GM12878 (cell line): ENCODE results near the gene SPHK2. TPM values are rescaled to one million over a fixed set of nuclear protein-coding genes. Genes with fewer than 3 reads are reported as not detected.
"Not testable (repeated sequence)": the region's sequence is repeated elsewhere in the genome, so short reads cannot be mapped to it uniquely, and the experiment has no call there.

ENCODE experiments used
- ATAC-seq: fragments of 200-7000 bp; cut with Tn5 transposase; 3 replicates; pipeline ENCODE4 v1.9.1; 2020; ENCODE audit warnings: mild to moderate bottlenecking, moderate library complexity
- BruUV-seq: library from RNA; stranded (reverse); fragments of 400-500 nt; replicated peaks from 2 replicates; lab custom pipeline; 2021; lab: Mats Ljungman, UMichigan
- CTCF ChIA-PET: fragments of 300-600 bp; sonication (Branson Sonifier 250); formaldehyde crosslinking; extraction: SDS; loops from one replicate; lab custom pipeline; 2021; ENCODE audit warnings: inconsistent platforms; lab: Yijun Ruan, JAX
- POLR2A ChIA-PET: fragments of 350-600 bp; formaldehyde crosslinking; extraction: SDS; loops from one replicate; lab custom pipeline; 2021; ENCODE audit warnings: inconsistent platforms; lab: Charles Lee
- RAD21 ChIA-PET: fragments of 300-600 bp; sonication (Branson Sonifier 250); formaldehyde crosslinking; loops from one replicate; lab custom pipeline; 2023; ENCODE audit warnings: antibody characterized with exemption; ENCODE audit not compliant: unreplicated experiment; lab: Charles Lee
- SMC1A ChIA-PET: fragments of 300-600 bp; sonication (Branson Sonifier 250); formaldehyde crosslinking; loops from one replicate; lab custom pipeline; 2023; ENCODE audit not compliant: unreplicated experiment, uncharacterized antibody; lab: Charles Lee
- DNase-seq: peaks from one replicate; pipeline ENCODE4 v3.0.0-alpha.2; 2011; ENCODE audit warnings: low read depth, low spot score
- FAIRE-seq: peaks from 3 replicates; lab custom pipeline; 2011; peaks lifted over from hg19 to GRCh38; lab: Jason Lieb, UNC
- H2AFZ ChIP-seq: 2 replicates; pipeline ENCODE4 v1.6.0; 2011; ENCODE audit warnings: low read depth, low read length, control low read depth; ENCODE audit not compliant: control insufficient read depth
- H3K27ac ChIP-seq: 2 replicates; pipeline ENCODE4 v1.5.1; 2011; ENCODE audit warnings: control low read depth; ENCODE audit not compliant: control insufficient read depth, insufficient read depth
- H3K27me3 ChIP-seq, 2 experiments: replicated peaks in 1 of 2; 2 replicates each; pipeline versions ENCODE4 v1.6.0 to v1.6.1; 2011; ENCODE audit warnings: low read length in 1 of 2; ENCODE audit not compliant: control insufficient read depth in 2 of 2, insufficient read depth in 2 of 2
- H3K36me3 ChIP-seq, 2 experiments: 2 replicates each; pipeline ENCODE4 v1.5.1; 2011; ENCODE audit warnings: low read length in 1 of 2; ENCODE audit not compliant: control insufficient read depth in 2 of 2, insufficient read depth in 2 of 2
- H3K4me1 ChIP-seq: 2 replicates; pipeline ENCODE4 v1.6.1; 2011; ENCODE audit warnings: mild to moderate bottlenecking, low read length, moderate library complexity, mixed read lengths; ENCODE audit not compliant: control insufficient read depth, insufficient read depth
- H3K4me2 ChIP-seq: 2 replicates; pipeline ENCODE4 v1.6.0; 2011; ENCODE audit warnings: control low read depth; ENCODE audit not compliant: control insufficient read depth, insufficient read depth
- H3K4me3 ChIP-seq: fragments of 200-600 bp; sonication (generic); 2 replicates; pipeline ENCODE4 v1.5.1; 2016
- H3K79me2 ChIP-seq: 2 replicates; pipeline ENCODE4 v1.6.0; 2011; ENCODE audit warnings: low read length; ENCODE audit not compliant: control insufficient read depth, insufficient read depth
- H3K9ac ChIP-seq: 2 replicates; pipeline ENCODE4 v1.8.0; 2011; ENCODE audit warnings: low read length, control low read depth, mixed read lengths; ENCODE audit not compliant: control insufficient read depth, insufficient read depth
- H3K9me3 ChIP-seq: replicated peaks from 3 replicates; pipeline ENCODE4 v1.5.1; 2011; ENCODE audit warnings: mild to moderate bottlenecking, low read length; ENCODE audit not compliant: control insufficient read depth, insufficient read depth
- H4K20me1 ChIP-seq: 2 replicates; pipeline ENCODE4 v1.6.0; 2011; ENCODE audit not compliant: control insufficient read depth, insufficient read depth
- JUND ChIP-seq: IDR thresholded peaks from 2 replicates; pipeline ENCODE4 v1.6.1; 2012; ENCODE audit warnings: low read depth, mild to moderate bottlenecking, low read length, improper control_type of control experiment, moderate library complexity
- NR2F1 ChIP-seq: fragments of 450-650 bp; conservative IDR thresholded peaks from 2 replicates; pipeline ENCODE4 v1.6.1; 2017; ENCODE audit warnings: mild to moderate bottlenecking
- NRF1 ChIP-seq: conservative IDR thresholded peaks from 2 replicates; pipeline ENCODE4 v1.6.1; 2011; ENCODE audit warnings: mild to moderate bottlenecking, low read depth, low read length, improper control_type of control experiment
- PBX3 ChIP-seq: IDR thresholded peaks from 2 replicates; pipeline ENCODE4 v1.6.1; 2011; ENCODE audit warnings: mild to moderate bottlenecking, low read depth, low read length, moderate library complexity; ENCODE audit not compliant: insufficient replicate concordance
- WGBS: methylation state at CpG from one replicate; pipeline ENCODE4 v1.1.6; 2016; ENCODE audit warnings: low lambda C conversion rate; ENCODE audit not compliant: insufficient replicate concordance, insufficient coverage; ENCODE audit errors: missing lambda C conversion rate; 5-methylcytosine and 5-hydroxymethylcytosine counted together
- in situ Hi-C: fragments of 300-500 bp; cut with MboI; formaldehyde crosslinking; loops from 9 replicates; pipeline ENCODE4 v1.14.3; 2018; ENCODE audit warnings: mixed read lengths
- intact Hi-C: fragments of 100-400 bp; cut with micrococcal nuclease; formaldehyde crosslinking; loops from one replicate; pipeline ENCODE4 v1.14.2; 2022; ENCODE audit not compliant: unreplicated experiment
- polyA plus RNA-seq, 11 experiments: library from polyadenylated mRNA; depleted of rRNA in 4 of 11; unstranded in 6 of 11; stranded (reverse) in 5 of 11; fragments of >200 nt; fragmentation: Nextera tagmentation in 4 of 11; fragmentation: Illumina TruSeq in 1 of 11; extraction: Ambion mirVana in 4 of 11; extraction: Trizol in 1 of 11; gene quantifications; 1 replicate in 1 of 11; 2 replicates in 10 of 11; pipeline versions ENCODE4 v1.2.1 to v1.2.3, GENCODE V29; 2011 to 2016; ENCODE audit warnings: inconsistent platforms in 2 of 11, missing spikeins in 2 of 11, low read depth in 1 of 11
- total RNA-seq, 4 experiments: library from RNA; depleted of rRNA in 3 of 4; stranded (reverse); fragments of >200 nt in 3 of 4; fragmentation: Illumina TruSeq in 1 of 4; extraction: Trizol in 1 of 4; gene quantifications; 2 replicates each; pipeline versions ENCODE4 v1.2.1 to v1.2.3, GENCODE V29; 2013 to 2021

SPHK2 gene
- total and polyA plus RNA-seq, 10 of the 15 experiments (the other 5 are each of a cell fraction or from before 2014, with no cell fraction given) = 0.37 to 40.5 (median 11.2) TPM

- TF ChIP-seq NR2F1 = no peak
- no peak for TF ChIP-seq JUND
- no peak for TF ChIP-seq PBX3
- TF ChIP-seq NRF1 = no peak
Measured at GRCh38 chr19:48656840-48657474, 37.7 kb downstream of the SPHK2 start (continued).

- H3K4me1 ChIP-seq, FAIRE-seq, H2AFZ ChIP-seq, H3K36me3 ChIP-seq, H3K4me3 ChIP-seq, H3K9ac ChIP-seq, H3K79me2 ChIP-seq, RAD21 ChIA-PET, H3K9me3 ChIP-seq, POLR2A ChIA-PET, DNase-seq, H3K4me2 ChIP-seq, H4K20me1 ChIP-seq, H3K27ac ChIP-seq, ATAC-seq, H3K27me3 ChIP-seq, SMC1A ChIA-PET, BruUV-seq, intact Hi-C loops, in situ Hi-C loops: not testable (repeated sequence)
- 76% methylated on average over 5 of the region's 5 CpGs for WGBS
- CTCF ChIA-PET = interaction anchor here (0.9 to 1.1 kb wide), 3 partner anchors 12 to 323 kb away, joined by 3 to 5 read pairs (median 3); partner anchors contain the start of gene CA11
Measured at GRCh38 chr19:48657828-48658227, 38.5 kb downstream of the SPHK2 start.
